Chondrocyte (in vitro differentiated cells): Measurements from ENCODE around the gene SHANK1. TPM values are rescaled to one million over a fixed set of nuclear protein-coding genes. Genes with fewer than 3 reads are reported as not detected.
"Not testable (repeated sequence)": the region's sequence is repeated elsewhere in the genome, so short reads cannot be mapped to it uniquely, and the experiment has no call there.

Experiments
- DNase-seq: peaks from one replicate; pipeline ENCODE4 v3.0.0; 2021; ENCODE audit warnings: mixed read lengths, low spot score
- H3K27ac Mint-ChIP-seq: one replicate; pipeline ENCODE4 v1.8.0; 2021; ENCODE audit warnings: mild to moderate bottlenecking, moderate library complexity, mixed read lengths; ENCODE audit not compliant: unreplicated experiment
- H3K27me3 Mint-ChIP-seq: 2 replicates; pipeline ENCODE4 v1.8.0; 2021; ENCODE audit warnings: low read depth, mixed read lengths
- H3K36me3 Mint-ChIP-seq: 2 replicates; pipeline ENCODE4 v1.8.0; 2021; ENCODE audit warnings: low read depth, mixed read lengths
- H3K4me1 Mint-ChIP-seq: 2 replicates; pipeline ENCODE4 v1.8.0; 2021; ENCODE audit warnings: low read depth, mild to moderate bottlenecking, mixed read lengths
- H3K4me3 Mint-ChIP-seq: one replicate; pipeline ENCODE4 v1.8.0; 2021; ENCODE audit warnings: mild to moderate bottlenecking, moderate library complexity, mixed read lengths; ENCODE audit not compliant: unreplicated experiment
- H3K9me3 Mint-ChIP-seq: 2 replicates; pipeline ENCODE4 v1.8.0; 2021; ENCODE audit warnings: low read depth, mixed read lengths
- CTCF ChIP-seq: fragments of 200-600 bp; sonication (generic); IDR thresholded peaks from 2 replicates; pipeline ENCODE4 v1.5.0; 2021; ENCODE audit warnings: antibody characterized with exemption, mild to moderate bottlenecking, moderate library complexity
- long read RNA-seq: library from polyadenylated mRNA; stranded (forward); transcript quantifications from one replicate; pipeline ENCODE4 v2.0.0, GENCODE V29; 2021
- total RNA-seq: library from RNA; stranded (reverse); gene quantifications from 3 replicates; pipeline ENCODE4 v1.2.1, GENCODE V29; 2021

Gene SHANK1
- 0.27 to 0.65 TPM (median 0.41 TPM) in 3 replicates for total RNA-seq
- long read RNA-seq: 0 reads

GRCh38 chr19:50719566-50719965 lies at the start of gene SHANK1:
Gene SHANK1, minus strand, starts transcription at chr19:50719802. Its CDS starts 2,883 bp downstream, at chr19:50716919.
- Mint-ChIP-seq H3K9me3 (no peaks in the 10 kb centered on the region), H3K27me3 (peaks cover 40% of the 10 kb centered on the region), H3K36me3 (no peaks in the 10 kb centered on the region), H3K27ac (peak within 1 kb of the TSS; percentile 9), H3K4me3 (peak within 1 kb of the TSS; percentile 44), H3K4me1 (peaks cover 20% of the 10 kb centered on the region)
- DNase-seq: no peak
- no peak for TF ChIP-seq CTCF

DNA sequence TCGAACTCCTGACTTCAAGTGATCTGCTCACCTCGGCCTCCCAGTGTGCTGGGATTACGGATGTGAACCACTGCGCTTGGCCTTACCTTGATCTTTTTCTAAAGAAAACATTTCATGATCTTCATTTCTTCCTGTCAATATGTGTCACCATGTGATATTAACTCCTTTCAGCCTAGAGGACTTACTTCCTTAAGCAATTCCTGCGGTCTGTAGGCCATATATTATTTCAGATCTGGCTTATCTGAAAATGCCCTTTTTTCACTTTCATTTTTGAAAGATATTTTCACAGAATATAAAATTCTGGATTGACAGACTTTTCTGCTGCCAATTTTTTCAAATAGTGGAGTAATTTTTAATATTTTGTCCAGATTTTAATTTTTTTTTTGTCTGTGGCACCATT lies 48.7 kb upstream of the SHANK1 start:
- Mint-ChIP-seq H3K27ac (no peak overlapping the region), H3K4me3 (no peak overlapping the region), H3K9me3 (no peaks in the 10 kb centered on the region), H3K27me3 (peaks cover 19% of the 10 kb centered on the region), H3K4me1 (no peaks in the 10 kb centered on the region), H3K36me3 (no peaks in the 10 kb centered on the region)
- DNase-seq: no peak
- TF ChIP-seq CTCF: no peak

DNA sequence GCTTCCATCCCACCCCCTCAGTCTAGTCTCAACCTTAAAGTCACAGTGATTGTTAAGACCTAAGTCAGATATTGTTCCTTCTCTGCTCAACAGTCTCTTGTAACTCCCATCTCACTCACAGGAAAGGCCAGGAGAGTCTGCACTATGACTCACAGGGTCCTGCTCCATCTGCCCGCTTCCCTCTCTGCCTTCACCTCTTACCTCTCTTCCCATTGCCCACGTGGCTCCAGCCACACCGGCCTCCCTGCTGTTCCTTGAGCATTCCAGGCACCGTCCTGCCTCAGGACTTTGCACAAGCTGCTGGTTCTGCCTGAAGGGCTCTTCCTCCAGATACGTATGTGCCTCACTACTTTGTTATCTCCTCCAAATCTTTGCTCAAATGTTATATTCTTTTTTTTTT lies 47.7 kb upstream of the SHANK1 start:
- not testable (repeated sequence) for H3K4me1 Mint-ChIP-seq, DNase-seq, H3K27ac Mint-ChIP-seq, H3K9me3 Mint-ChIP-seq, H3K36me3 Mint-ChIP-seq, H3K4me3 Mint-ChIP-seq
- peaks cover 16% of the 10 kb centered on the region for H3K27me3 Mint-ChIP-seq

- peaks cover 16% of the 10 kb centered on the region for H3K27me3 Mint-ChIP-seq
- not testable (repeated sequence) for H3K4me1 Mint-ChIP-seq, H3K9me3 Mint-ChIP-seq, H3K36me3 Mint-ChIP-seq, DNase-seq, H3K27ac Mint-ChIP-seq, H3K4me3 Mint-ChIP-seq
Observed at GRCh38 chr19:50766746-50767145, 47.1 kb upstream of the SHANK1 start.

DNA sequence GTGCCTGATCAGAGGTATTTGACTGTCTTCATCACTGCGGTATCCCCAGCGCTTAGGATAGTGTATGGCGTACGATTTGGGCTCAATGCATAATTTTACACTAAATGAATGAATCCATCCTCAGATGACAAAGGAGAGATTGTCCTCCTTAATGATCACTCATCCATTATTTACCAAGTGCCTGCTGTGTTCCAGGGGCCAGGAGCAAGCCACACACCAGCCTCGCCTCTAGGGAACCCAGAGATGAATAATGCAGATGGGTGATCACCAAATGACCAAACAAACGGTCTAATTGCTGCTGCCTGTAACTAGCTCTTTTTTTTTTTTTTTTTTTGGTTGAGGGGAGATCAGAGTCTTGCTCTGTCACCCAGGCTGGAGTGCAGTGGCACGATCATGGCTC lies 44.8 kb upstream of the SHANK1 start:
- Mint-ChIP-seq H3K27me3 (peaks cover 16% of the 10 kb centered on the region), H3K4me1 (no peaks in the 10 kb centered on the region), H3K9me3 (no peaks in the 10 kb centered on the region), H3K36me3 (no peaks in the 10 kb centered on the region), H3K27ac (no peak overlapping the region), H3K4me3 (no peak overlapping the region)
- TF ChIP-seq CTCF: no peak
- DNase-seq: no peak

- H3K9me3 Mint-ChIP-seq: not testable (repeated sequence)
Observed at GRCh38 chr19:50763521-50763920, 43.9 kb upstream of the SHANK1 start.

DNA sequence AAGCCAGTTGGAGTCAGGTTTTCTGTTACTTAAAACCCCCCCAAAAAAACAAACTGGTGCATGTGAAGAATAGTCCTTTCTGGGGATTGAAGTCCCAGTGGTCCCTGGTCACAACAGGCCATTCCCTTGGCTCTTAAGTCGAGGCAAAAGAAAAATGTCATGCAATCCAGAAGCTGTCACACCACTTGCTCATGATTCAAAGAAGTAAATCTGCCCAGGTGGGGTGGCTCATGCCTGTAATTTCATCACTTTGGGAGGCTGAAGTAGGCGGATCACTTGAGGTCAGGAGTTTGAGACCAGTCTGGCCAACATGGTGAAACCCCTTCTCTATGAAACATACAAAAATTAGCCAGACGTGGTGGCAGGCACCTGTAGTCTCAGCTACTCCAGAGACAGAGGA lies 41.9 kb upstream of the SHANK1 start:
- not testable (repeated sequence) for H3K4me1 Mint-ChIP-seq, H3K36me3 Mint-ChIP-seq, H3K9me3 Mint-ChIP-seq, H3K4me3 Mint-ChIP-seq, DNase-seq, H3K27ac Mint-ChIP-seq, H3K27me3 Mint-ChIP-seq

More at GRCh38 chr19:50763521-50763920, 43.9 kb upstream of the SHANK1 start:
- DNase-seq, H3K27ac Mint-ChIP-seq, H3K36me3 Mint-ChIP-seq, H3K4me1 Mint-ChIP-seq, H3K4me3 Mint-ChIP-seq: not testable (repeated sequence)
- peaks cover 16% of the 10 kb centered on the region for H3K27me3 Mint-ChIP-seq
